IMR-90 (cell line): ENCODE results near the gene ARHGAP32. TPM values are rescaled to one million over a fixed set of nuclear protein-coding genes. Genes with fewer than 3 reads are reported as not detected.

Experiments
- ATAC-seq: fragments of 200-7000 bp; cut with Tn5 transposase; 2 replicates; pipeline ENCODE4 v1.9.1; 2020; ENCODE audit warnings: low read depth, mild to moderate bottlenecking, moderate library complexity
- BruUV-seq: library from RNA; stranded (reverse); fragments of 400-500 nt; replicated peaks from 2 replicates; lab custom pipeline; 2021; lab: Mats Ljungman, UMichigan
- CTCF ChIA-PET: fragments of 300-600 bp; formaldehyde crosslinking; extraction: SDS; loops from one replicate; lab custom pipeline; 2021; ENCODE audit warnings: antibody characterized with exemption; lab: Yijun Ruan, JAX
- POLR2A ChIA-PET: fragments of 300-600 bp; sonication (Branson Sonifier 250); formaldehyde crosslinking; loops from one replicate; lab custom pipeline; 2022; ENCODE audit warnings: antibody characterized with exemption; ENCODE audit not compliant: unreplicated experiment; lab: Charles Lee
- DNase-seq: peaks from one replicate; pipeline ENCODE4 v3.0.0; 2013
- H2AFZ ChIP-seq: replicated peaks from 2 replicates; pipeline ENCODE3; 2013; ENCODE audit warnings: low read length, mild to moderate bottlenecking; ENCODE audit not compliant: poor library complexity
- H2AK5ac ChIP-seq: 2 replicates; pipeline ENCODE4 v1.6.1; 2013; ENCODE audit warnings: low read depth, low read length, inconsistent platforms
- H2AK9ac ChIP-seq: replicated peaks from 2 replicates; pipeline ENCODE3; 2013; ENCODE audit warnings: mild to moderate bottlenecking, low read depth, low read length, moderate library complexity; ENCODE audit not compliant: poor library complexity
- H2BK120ac ChIP-seq: 2 replicates; pipeline ENCODE4 v1.6.1; 2013; ENCODE audit warnings: low read depth, low read length, inconsistent platforms
- H2BK15ac ChIP-seq: 3 replicates; pipeline ENCODE4 v1.6.1; 2013; ENCODE audit warnings: low read depth, low read length, inconsistent platforms
- H2BK20ac ChIP-seq: 2 replicates; pipeline ENCODE4 v1.6.1; 2013; ENCODE audit warnings: low read depth, mild to moderate bottlenecking, inconsistent platforms, low read length, moderate library complexity
- H2BK5ac ChIP-seq: 2 replicates; pipeline ENCODE4 v1.6.1; 2013; ENCODE audit warnings: mild to moderate bottlenecking, low read depth, low read length, inconsistent platforms; ENCODE audit not compliant: poor library complexity, severe bottlenecking
- H3K14ac ChIP-seq: replicated peaks from 2 replicates; pipeline ENCODE4 v1.6.1; 2013; ENCODE audit warnings: low read depth, low read length, inconsistent platforms
- H3K18ac ChIP-seq: 2 replicates; pipeline ENCODE4 v1.6.1; 2013; ENCODE audit warnings: low read depth, low read length, control low read depth
- H3K23ac ChIP-seq: 2 replicates; pipeline ENCODE4 v1.6.1; 2013; ENCODE audit warnings: low read depth, low read length, inconsistent platforms
- H3K27ac ChIP-seq: 2 replicates; pipeline ENCODE4 v1.5.1; 2013; ENCODE audit warnings: mild to moderate bottlenecking, control low read depth, low read length; ENCODE audit not compliant: insufficient read depth
- H3K27me3 ChIP-seq: 2 replicates; pipeline ENCODE4 v1.6.1; 2013; ENCODE audit warnings: low read length; ENCODE audit not compliant: control insufficient read depth, insufficient read depth
- H3K36me3 ChIP-seq: 2 replicates; pipeline ENCODE4 v1.6.1; 2013; ENCODE audit warnings: low read length, mixed read lengths; ENCODE audit not compliant: control insufficient read depth, insufficient read depth
- H3K4ac ChIP-seq: 2 replicates; pipeline ENCODE4 v1.6.1; 2013; ENCODE audit warnings: low read depth, low read length, inconsistent platforms
- H3K4me1 ChIP-seq: 2 replicates; pipeline ENCODE4 v1.6.1; 2013; ENCODE audit warnings: low read length, mixed read lengths; ENCODE audit not compliant: control insufficient read depth, insufficient read depth
- H3K4me2 ChIP-seq: 2 replicates; pipeline ENCODE4 v1.6.1; 2013; ENCODE audit warnings: low read depth, mild to moderate bottlenecking, control low read depth, low read length, moderate library complexity
- H3K4me3 ChIP-seq: 2 replicates; pipeline ENCODE4 v1.5.1; 2013; ENCODE audit warnings: low read depth, mild to moderate bottlenecking, control low read depth, low read length, moderate library complexity; ENCODE audit not compliant: insufficient read depth
- H3K56ac ChIP-seq: 2 replicates; pipeline ENCODE4 v1.6.1; 2013; ENCODE audit warnings: low read length, inconsistent platforms; ENCODE audit not compliant: insufficient read depth; ENCODE audit errors: extremely low read depth
- H3K79me1 ChIP-seq, 2 experiments: 2 replicates each; pipeline ENCODE4 v1.6.1; 2013; ENCODE audit warnings: low read length in 2 of 2, inconsistent platforms in 1 of 2, low read depth in 1 of 2
- H3K9ac ChIP-seq: 2 replicates; pipeline ENCODE4 v1.6.1; 2013; ENCODE audit warnings: low read depth, low read length, control low read depth
- H3K9me1 ChIP-seq: 2 replicates; pipeline ENCODE4 v1.6.1; 2013; ENCODE audit warnings: low read length, inconsistent platforms; ENCODE audit not compliant: insufficient read depth
- H3K9me3 ChIP-seq: 2 replicates; pipeline ENCODE4 v1.6.1; 2013; ENCODE audit warnings: low read length; ENCODE audit not compliant: control insufficient read depth, insufficient read depth
- H4K20me1 ChIP-seq: 2 replicates; pipeline ENCODE4 v1.6.1; 2013; ENCODE audit warnings: low read length, inconsistent platforms; ENCODE audit not compliant: insufficient read depth
- H4K5ac ChIP-seq: 2 replicates; pipeline ENCODE4 v1.6.1; 2013; ENCODE audit warnings: mild to moderate bottlenecking, low read depth, low read length, control low read depth
- H4K8ac ChIP-seq, 2 experiments: 2 replicates each; pipeline ENCODE4 v1.6.1; 2013; ENCODE audit warnings: low read depth in 2 of 2, low read length in 2 of 2, control low read depth in 1 of 2, inconsistent platforms in 1 of 2
- H4K91ac ChIP-seq: 2 replicates; pipeline ENCODE4 v1.6.1; 2013; ENCODE audit warnings: low read depth, low read length, inconsistent platforms; ENCODE audit not compliant: insufficient read depth
- MAFK ChIP-seq: IDR thresholded peaks from 2 replicates; pipeline ENCODE4 v1.6.1; 2012; ENCODE audit warnings: low read depth, low read length, improper control_type of control experiment
- MXI1 ChIP-seq: IDR thresholded peaks from 2 replicates; pipeline ENCODE4 v1.6.1; 2012; ENCODE audit warnings: low read depth, mild to moderate bottlenecking, low read length, moderate library complexity, borderline replicate concordance
- WGBS, 2 experiments: methylation state at CpG; one replicate each; pipeline versions ENCODE4 v1.1.5 to v1.1.7; 2013; ENCODE audit warnings: missing lambda C conversion rate in 2 of 2; ENCODE audit not compliant: insufficient read length in 1 of 2; ENCODE audit errors: extremely low coverage in 2 of 2; 5-methylcytosine and 5-hydroxymethylcytosine counted together
- dilution Hi-C: fragments of 300-500 bp; cut with HindIII; formaldehyde crosslinking; loops from one replicate; pipeline ENCODE4 v1.14.3; 2018; ENCODE audit warnings: low sequenced_read_pairs; ENCODE audit not compliant: unreplicated experiment
- in situ Hi-C: fragments of 300-500 bp; cut with MboI; formaldehyde crosslinking; loops from 3 replicates; pipeline ENCODE4 v1.14.3; 2019; ENCODE audit warnings: low sequenced_read_pairs, inconsistent platforms, mixed read lengths
- intact Hi-C: fragments of 100-400 bp; cut with micrococcal nuclease; formaldehyde crosslinking; loops from 2 replicates; pipeline ENCODE4 v1.10.0; 2022
- polyA plus RNA-seq, 3 experiments: library from polyadenylated mRNA; depleted of rRNA; stranded (reverse); fragments of >200 nt; gene quantifications; 2 replicates each; pipeline ENCODE4 v1.2.3, GENCODE V29; 2012; ENCODE audit warnings: low replicate concordance in 1 of 3
- total RNA-seq: library from RNA; depleted of rRNA; stranded (reverse); fragments of >200 nt; gene quantifications from 2 replicates; pipeline ENCODE4 v1.2.3, GENCODE V29; 2012

The ARHGAP32 gene
- total and polyA plus RNA-seq, 2 of the 4 experiments (the other 2 are of a cell fraction): 4.1 to 8.4 TPM

DNA sequence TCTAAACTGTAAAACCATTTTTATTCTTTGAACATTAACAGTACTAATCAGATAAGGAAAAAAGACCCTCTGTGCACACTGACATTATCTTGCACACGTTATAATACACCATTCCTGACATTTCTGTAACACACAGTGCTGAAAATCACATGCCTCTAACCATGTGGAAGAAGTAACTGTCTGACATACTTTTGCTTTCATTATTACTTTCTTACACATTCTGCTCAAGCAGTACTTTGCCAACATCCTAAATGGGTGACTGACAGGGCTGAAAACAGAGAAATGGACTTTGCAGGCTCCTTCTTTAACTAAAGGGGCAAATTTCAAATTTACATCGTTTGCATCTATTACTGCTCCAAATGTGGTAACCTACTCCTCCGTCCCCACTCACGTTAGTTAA, 226.6 kb downstream of the ARHGAP32 start:
- in situ Hi-C loops: loop anchor here (25.0 kb wide), 2 partner anchors 803 to 928 kb away; no protein-coding TSS in a partner anchor
- no peak overlapping the region for H4K5ac ChIP-seq

More for the DNA sequence above, 226.6 kb downstream of the ARHGAP32 start:
- BruUV-seq: no TSS peak
- dilution Hi-C loops: no loop called here
- TF ChIP-seq MAFK (no peak), MXI1 (peak; percentile 17; the same call in 1 of the 2 replicates)
- Histone ChIP-seq H2BK120ac (no peak overlapping the region), H4K8ac (no peak overlapping the region), H3K56ac (no peak overlapping the region), H3K23ac (no peak overlapping the region), H3K27ac (no peak overlapping the region), H3K9me1 (no peaks in the 10 kb centered on the region; the same call in 1 of the 2 replicates), H3K14ac (no peak overlapping the region), H2AFZ (no peak overlapping the region), H3K9ac (no peak overlapping the region), H3K4ac (no peak overlapping the region), H4K91ac (no peak overlapping the region), H3K36me3 (peaks cover 16% of the 10 kb centered on the region), H2BK20ac (no peak overlapping the region), H3K4me2 (no peak overlapping the region), H3K79me1 (no peaks in the 10 kb centered on the region), H4K20me1 (no peaks in the 10 kb centered on the region), H2AK5ac (no peak overlapping the region), H2AK9ac (no peak overlapping the region), H2BK5ac (no peak overlapping the region), H3K27me3 (no peaks in the 10 kb centered on the region), H2BK15ac (no peak overlapping the region), H3K18ac (no peak overlapping the region), H3K4me3 (no peak overlapping the region), H3K9me3 (no peaks in the 10 kb centered on the region), H3K4me1 (no peaks in the 10 kb centered on the region)
- CTCF ChIA-PET: no interaction called here
- intact Hi-C loops: no loop called here
- POLR2A ChIA-PET: no interaction called here
- no CpG with 5 or more reads among the region's 4 CpGs for WGBS, 2 experiments
- ATAC-seq (peak; percentile 36), DNase-seq (no peak)
